ENCODE measurements around the gene IGSF3. TPM values are rescaled to one million over a fixed set of nuclear protein-coding genes. Genes with fewer than 3 reads are reported as not detected.

IGSF3 gene
- total RNA-seq, 2 donors from 2014 or later = 23.2 to 30.4 TPM

DNA sequence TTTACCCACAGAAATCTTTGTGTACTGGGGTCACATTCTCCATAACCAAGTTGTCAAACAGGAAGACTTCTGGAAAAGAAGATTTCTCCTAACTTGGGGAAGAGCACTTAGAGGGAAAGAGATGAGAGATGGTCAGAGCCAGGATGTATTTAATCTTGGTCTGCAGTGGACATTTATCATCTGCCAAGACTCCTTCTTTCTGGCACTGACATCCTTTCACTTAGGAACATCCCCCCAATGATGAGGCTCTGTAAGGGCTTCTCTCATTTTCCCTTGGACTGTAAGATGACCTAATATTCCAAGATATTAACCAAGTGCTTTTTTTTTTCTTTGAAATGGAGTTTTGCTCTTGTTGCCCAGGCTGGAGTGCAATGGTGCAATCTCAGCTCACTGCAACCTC, 39.3 kb upstream of the IGSF3 start:
- Histone ChIP-seq H3K4me1 (replicated peaks) (peaks cover 4% of the 10 kb centered on the region), H3K36me3 (no peaks in the 10 kb centered on the region), H3K4me3 (no peak overlapping the region), H3K27me3 (replicated peaks; ENCODE audit: insufficient read depth) (no peaks in the 10 kb centered on the region), H3K27ac (no peak overlapping the region), H3K9me3 (no peaks in the 10 kb centered on the region)
- no peak for DNase-seq (ENCODE audit: low spot score)
- TF ChIP-seq POLR2A (IDR thresholded peaks at IDR 0.05) (no peak), POLR2AphosphoS5 (IDR thresholded peaks at IDR 0.05) (no peak)
- TF ChIP-seq, protein P1, sequence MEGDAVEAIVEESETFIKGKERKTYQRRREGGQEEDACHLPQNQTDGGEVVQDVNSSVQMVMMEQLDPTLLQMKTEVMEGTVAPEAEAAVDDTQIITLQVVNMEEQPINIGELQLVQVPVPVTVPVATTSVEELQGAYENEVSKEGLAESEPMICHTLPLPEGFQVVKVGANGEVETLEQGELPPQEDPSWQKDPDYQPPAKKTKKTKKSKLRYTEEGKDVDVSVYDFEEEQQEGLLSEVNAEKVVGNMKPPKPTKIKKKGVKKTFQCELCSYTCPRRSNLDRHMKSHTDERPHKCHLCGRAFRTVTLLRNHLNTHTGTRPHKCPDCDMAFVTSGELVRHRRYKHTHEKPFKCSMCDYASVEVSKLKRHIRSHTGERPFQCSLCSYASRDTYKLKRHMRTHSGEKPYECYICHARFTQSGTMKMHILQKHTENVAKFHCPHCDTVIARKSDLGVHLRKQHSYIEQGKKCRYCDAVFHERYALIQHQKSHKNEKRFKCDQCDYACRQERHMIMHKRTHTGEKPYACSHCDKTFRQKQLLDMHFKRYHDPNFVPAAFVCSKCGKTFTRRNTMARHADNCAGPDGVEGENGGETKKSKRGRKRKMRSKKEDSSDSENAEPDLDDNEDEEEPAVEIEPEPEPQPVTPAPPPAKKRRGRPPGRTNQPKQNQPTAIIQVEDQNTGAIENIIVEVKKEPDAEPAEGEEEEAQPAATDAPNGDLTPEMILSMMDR (IDR thresholded peaks at IDR 0.05) = no peak
- intact Hi-C loops (cut with DNase I) = no loop called here

DNA sequence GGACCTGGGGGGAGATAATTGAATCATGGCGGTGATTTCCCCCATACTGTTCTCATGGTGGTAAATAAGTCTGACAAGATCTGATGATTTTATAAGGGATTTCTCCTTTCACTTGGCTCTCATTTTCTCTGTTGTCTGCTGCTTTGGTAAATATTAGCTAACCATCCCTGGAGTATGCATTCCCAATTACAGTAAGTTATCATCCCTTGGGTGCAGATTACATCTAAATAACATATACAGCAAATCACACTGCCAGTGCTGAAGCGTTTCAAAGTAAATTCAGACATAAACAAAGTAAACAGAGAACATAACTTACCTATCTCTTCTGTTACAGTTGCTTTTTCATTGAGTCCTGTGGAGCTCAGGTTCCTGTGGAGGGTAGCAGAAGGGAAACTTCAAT, 38.6 kb upstream of the IGSF3 start:
- H3K36me3 ChIP-seq = no peaks in the 10 kb centered on the region
- H3K27me3 ChIP-seq (replicated peaks; ENCODE audit: insufficient read depth) = no peaks in the 10 kb centered on the region
- TF ChIP-seq, protein P1 (IDR thresholded peaks at IDR 0.05) = no peak
- TF ChIP-seq POLR2AphosphoS5 (IDR thresholded peaks at IDR 0.05) (no peak), POLR2A (IDR thresholded peaks at IDR 0.05) (no peak)
- DNase-seq (ENCODE audit: low spot score) = no peak
- no peak overlapping the region for H3K27ac ChIP-seq
- no peak overlapping the region for H3K4me3 ChIP-seq
- intact Hi-C loops (cut with DNase I) = no loop called here
- H3K9me3 ChIP-seq = no peaks in the 10 kb centered on the region
- 54% methylated on average over 2 of the region's 2 CpGs for WGBS
- H3K4me1 ChIP-seq (replicated peaks) = peaks cover 4% of the 10 kb centered on the region

DNA sequence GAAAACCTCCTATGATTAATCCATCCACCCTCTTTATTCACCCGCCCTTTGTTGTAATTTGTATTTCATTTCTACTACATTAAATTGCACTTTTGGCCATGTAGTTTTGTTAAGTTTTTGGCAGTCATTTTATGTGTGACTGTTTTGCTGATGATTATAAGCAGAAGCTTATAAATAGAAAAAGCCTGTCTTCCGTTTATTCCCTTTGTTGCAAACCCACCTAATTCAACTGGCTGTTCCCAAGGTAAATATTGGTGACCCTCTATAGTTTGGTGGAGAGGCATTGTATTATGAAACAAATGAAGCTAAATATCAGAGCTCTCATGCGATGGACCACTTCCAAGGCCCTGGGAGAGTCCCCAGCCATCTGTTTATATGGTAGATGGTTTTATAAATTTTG, 36.7 kb upstream of the IGSF3 start:
- no peak overlapping the region for H3K4me3 ChIP-seq
- intact Hi-C loops (cut with DNase I) = no loop called here
- no peak for DNase-seq (ENCODE audit: low spot score)
- no peaks in the 10 kb centered on the region for H3K9me3 ChIP-seq
- no peaks in the 10 kb centered on the region for H3K36me3 ChIP-seq
- WGBS = 76% methylated on average over 3 of the region's 3 CpGs
- H3K27me3 ChIP-seq (replicated peaks; ENCODE audit: insufficient read depth) = no peaks in the 10 kb centered on the region
- H3K27ac ChIP-seq = no peak overlapping the region
- TF ChIP-seq, protein P1 (IDR thresholded peaks at IDR 0.05) = no peak
- TF ChIP-seq POLR2A (IDR thresholded peaks at IDR 0.05) (no peak), POLR2AphosphoS5 (IDR thresholded peaks at IDR 0.05) (no peak)
- no peaks in the 10 kb centered on the region for H3K4me1 ChIP-seq (replicated peaks)

DNA sequence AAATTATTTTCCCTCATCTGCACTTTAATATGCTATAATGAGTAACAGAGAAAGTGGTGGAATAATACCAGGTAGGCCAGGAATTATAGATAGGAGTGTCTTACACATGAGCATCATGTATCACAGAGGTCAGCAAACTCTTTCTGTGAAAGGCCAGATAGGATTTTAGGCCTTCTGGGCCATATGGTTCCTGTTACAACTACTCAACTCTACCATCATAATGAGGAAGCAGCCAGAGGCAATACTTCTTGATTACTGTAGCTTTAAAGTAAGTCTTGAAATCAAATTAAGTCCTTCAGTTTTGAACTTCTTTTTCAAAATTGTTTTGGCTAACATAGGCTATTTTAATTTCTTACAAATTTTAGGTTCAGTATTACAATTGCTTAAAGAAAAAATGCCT, 32.1 kb upstream of the IGSF3 start:
- TF ChIP-seq POLR2A (IDR thresholded peaks at IDR 0.05) (no peak), POLR2AphosphoS5 (IDR thresholded peaks at IDR 0.05) (no peak)
- TF ChIP-seq, protein P1 (IDR thresholded peaks at IDR 0.05) = no peak

DNA sequence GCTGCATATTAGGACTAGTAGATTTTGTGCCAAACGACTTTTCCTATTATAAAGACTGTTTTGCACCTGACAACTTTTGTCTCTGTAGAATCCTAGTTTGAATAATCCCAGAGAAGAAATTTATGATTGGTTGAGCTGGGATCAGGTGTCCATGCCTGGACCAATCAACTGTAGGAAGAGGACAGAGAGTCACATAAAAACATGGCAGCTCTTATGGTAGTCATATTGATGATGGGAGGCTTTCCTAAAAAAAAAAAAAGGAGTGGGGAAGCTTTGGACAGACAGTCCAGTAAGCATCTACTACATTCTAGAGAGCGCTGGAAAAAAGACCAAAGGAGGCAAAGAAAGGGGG, 30.7 kb upstream of the IGSF3 start:
- H3K36me3 ChIP-seq = no peaks in the 10 kb centered on the region
- DNase-seq (ENCODE audit: low spot score) = no peak
- TF ChIP-seq POLR2A (IDR thresholded peaks at IDR 0.05) = no peak
- TF ChIP-seq, protein P1 (IDR thresholded peaks at IDR 0.05) = no peak
- TF ChIP-seq POLR2AphosphoS5 (IDR thresholded peaks at IDR 0.05) = no peak
- H3K9me3 ChIP-seq = no peaks in the 10 kb centered on the region
- WGBS = 87% methylated on average over 2 of the region's 2 CpGs
- no peak overlapping the region for H3K4me3 ChIP-seq
- H3K27ac ChIP-seq = no peak overlapping the region
- H3K4me1 ChIP-seq (replicated peaks) = no peaks in the 10 kb centered on the region
- intact Hi-C loops (cut with DNase I) = no loop called here
- H3K27me3 ChIP-seq (replicated peaks; ENCODE audit: insufficient read depth) = no peaks in the 10 kb centered on the region

More for the DNA sequence above, 32.1 kb upstream of the IGSF3 start:
- H3K4me1 ChIP-seq (replicated peaks) = no peaks in the 10 kb centered on the region
- intact Hi-C loops (cut with DNase I) = no loop called here
- no peaks in the 10 kb centered on the region for H3K36me3 ChIP-seq
- H3K9me3 ChIP-seq = no peaks in the 10 kb centered on the region
- no peak for DNase-seq (ENCODE audit: low spot score)
- no peak overlapping the region for H3K27ac ChIP-seq
- H3K27me3 ChIP-seq (replicated peaks; ENCODE audit: insufficient read depth) = no peaks in the 10 kb centered on the region
- H3K4me3 ChIP-seq = no peak overlapping the region
